ENCODE measurements around the gene MTMR8. TPM values are rescaled to one million over a fixed set of nuclear protein-coding genes. Genes with fewer than 3 reads are reported as not detected.

Gene MTMR8
- total RNA-seq, 2 donors from 2014 or later = 0.37 to 0.90 TPM

DNA sequence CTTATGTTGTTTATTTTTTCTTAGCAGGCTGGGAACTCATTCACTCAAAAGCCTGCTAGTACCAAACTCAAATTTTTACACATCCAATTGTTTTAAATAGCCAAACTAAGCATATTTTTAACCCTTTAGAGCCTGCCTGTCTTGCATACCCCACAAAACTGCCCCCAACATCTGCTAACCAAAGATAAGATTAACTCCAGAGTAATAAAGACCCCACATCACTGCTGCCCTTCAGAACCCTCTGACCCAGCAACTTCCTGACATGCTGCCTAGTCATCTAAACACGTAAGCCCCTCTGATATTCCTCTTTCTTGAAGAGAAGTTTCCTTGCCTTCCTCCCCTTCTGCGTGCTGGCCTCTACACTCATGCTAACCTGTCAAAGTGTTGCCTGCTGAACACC, 104.1 kb downstream of the MTMR8 start:
- H3K36me3 ChIP-seq = no peaks in the 10 kb centered on the region
- H3K27ac ChIP-seq = no peak overlapping the region
- no peaks in the 10 kb centered on the region for H3K9me3 ChIP-seq
- no peak for DNase-seq (ENCODE audit: low spot score)
- no peaks in the 10 kb centered on the region for H3K4me1 ChIP-seq
- no peak overlapping the region for H3K4me3 ChIP-seq
- no peaks in the 10 kb centered on the region for H3K27me3 ChIP-seq
- TF ChIP-seq, protein P1, sequence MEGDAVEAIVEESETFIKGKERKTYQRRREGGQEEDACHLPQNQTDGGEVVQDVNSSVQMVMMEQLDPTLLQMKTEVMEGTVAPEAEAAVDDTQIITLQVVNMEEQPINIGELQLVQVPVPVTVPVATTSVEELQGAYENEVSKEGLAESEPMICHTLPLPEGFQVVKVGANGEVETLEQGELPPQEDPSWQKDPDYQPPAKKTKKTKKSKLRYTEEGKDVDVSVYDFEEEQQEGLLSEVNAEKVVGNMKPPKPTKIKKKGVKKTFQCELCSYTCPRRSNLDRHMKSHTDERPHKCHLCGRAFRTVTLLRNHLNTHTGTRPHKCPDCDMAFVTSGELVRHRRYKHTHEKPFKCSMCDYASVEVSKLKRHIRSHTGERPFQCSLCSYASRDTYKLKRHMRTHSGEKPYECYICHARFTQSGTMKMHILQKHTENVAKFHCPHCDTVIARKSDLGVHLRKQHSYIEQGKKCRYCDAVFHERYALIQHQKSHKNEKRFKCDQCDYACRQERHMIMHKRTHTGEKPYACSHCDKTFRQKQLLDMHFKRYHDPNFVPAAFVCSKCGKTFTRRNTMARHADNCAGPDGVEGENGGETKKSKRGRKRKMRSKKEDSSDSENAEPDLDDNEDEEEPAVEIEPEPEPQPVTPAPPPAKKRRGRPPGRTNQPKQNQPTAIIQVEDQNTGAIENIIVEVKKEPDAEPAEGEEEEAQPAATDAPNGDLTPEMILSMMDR (IDR thresholded peaks at IDR 0.05) = no peak

DNA sequence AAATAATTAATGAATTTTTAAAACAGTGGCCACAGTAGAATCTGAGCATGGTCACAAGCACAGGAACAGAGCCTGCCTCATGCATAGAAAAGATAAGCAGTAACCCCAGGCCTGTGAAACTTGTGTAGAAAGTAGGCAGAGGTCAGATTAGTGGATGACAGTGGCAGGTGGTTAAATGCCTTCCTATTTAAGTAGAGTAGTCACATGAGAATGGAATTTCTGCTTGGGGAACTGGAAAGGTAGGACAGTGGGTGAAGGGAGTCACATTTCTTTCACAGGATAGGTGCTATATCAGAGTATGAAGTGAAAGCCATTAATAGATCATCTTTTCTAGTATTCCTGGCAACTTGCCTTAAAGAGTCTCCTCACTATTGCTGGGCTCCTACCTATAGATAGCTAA, 130.0 kb downstream of the MTMR8 start:
- TF ChIP-seq, protein P1 (IDR thresholded peaks at IDR 0.05) = no peak
- Histone ChIP-seq H3K9me3 (no peaks in the 10 kb centered on the region), H3K4me1 (no peaks in the 10 kb centered on the region), H3K36me3 (no peaks in the 10 kb centered on the region), H3K4me3 (no peak overlapping the region), H3K27ac (no peak overlapping the region), H3K27me3 (no peaks in the 10 kb centered on the region)
- DNase-seq (ENCODE audit: low spot score) = no peak

DNA sequence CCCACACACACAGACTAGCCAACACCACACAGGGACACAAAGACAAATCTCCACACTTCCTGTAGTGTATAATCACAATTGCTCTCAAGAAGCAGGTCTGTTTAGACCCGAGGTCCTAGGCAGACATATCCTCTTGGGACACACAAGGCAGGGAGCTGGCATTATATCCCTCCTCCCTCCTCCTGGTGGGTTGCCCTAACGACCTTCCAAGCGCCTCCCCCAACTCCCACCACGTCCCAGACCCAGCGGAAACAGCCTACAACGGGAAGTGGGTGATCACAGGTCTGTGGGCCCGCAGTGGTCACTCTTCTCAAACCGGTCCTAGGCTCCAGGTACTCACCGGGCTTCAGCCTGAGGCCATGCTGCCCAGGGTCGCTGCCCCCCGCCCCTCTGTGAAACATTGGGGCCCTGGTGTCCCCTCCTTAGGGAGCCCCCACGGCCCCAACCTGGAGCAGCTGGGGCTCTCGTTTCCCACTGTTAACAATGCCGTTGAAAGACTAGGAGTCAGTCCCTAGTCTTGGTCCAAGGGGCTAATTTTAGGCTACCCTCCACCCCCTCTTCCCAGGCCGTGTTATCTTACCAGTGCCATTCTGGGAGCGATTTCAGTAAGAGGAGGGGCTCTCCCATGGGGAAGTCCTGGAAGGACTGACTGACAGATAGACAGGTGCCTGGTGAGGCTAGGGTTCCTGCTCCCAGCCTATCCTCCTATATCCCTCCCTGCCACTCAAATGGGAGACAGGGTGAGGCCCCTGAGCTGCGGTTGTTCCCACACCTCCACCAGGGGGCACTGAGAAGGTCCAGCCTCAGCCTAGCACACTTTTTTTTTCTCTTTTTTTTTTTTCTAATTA, 164.9 kb downstream of the MTMR8 start, which contains the start of gene ASB12:
TSS of gene ASB12 (minus strand) at position 485 of the 848 bp plus-strand sequence. CDS start 4,957 bp downstream, outside the sequence.
- Histone ChIP-seq H3K9me3 (no peaks in the 10 kb centered on the region), H3K4me3 (peak within 1 kb of the TSS in 1 of 2 donors; percentile 18), H3K27me3 (no peaks in the 10 kb centered on the region), H3K36me3 (no peaks in the 10 kb centered on the region), H3K27ac (no peak within 1 kb of the TSS), H3K4me1 (no peaks in the 10 kb centered on the region)
- DNase-seq (ENCODE audit: low spot score) = no peak
- TF ChIP-seq, protein P1 (IDR thresholded peaks at IDR 0.05) = peak in 1 of 2 donors; percentile 15

DNA sequence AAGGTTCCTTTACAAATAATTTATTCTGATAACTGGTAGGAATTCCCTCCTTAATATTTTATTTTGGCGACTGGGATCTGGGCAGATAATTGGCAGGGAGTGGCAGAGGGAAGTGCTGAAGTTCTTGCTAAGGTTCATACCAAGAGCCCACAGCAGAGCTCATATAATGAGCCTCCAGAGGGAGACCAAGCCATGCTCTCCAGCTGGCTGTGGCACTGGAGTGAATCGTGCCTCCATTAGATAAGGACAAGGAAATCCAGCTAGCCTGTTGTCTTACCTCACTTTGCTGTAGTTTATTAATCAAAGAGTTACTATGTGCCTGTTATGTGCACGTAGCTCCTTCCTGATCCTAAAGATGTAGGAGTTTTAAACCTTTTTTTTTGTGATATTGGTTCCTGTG, 166.1 kb downstream of the MTMR8 start:
- H3K27ac ChIP-seq = no peak overlapping the region
- DNase-seq (ENCODE audit: low spot score) = no peak

More for the DNA sequence above, 166.1 kb downstream of the MTMR8 start:
- Histone ChIP-seq H3K4me3 (no peak overlapping the region), H3K9me3 (no peaks in the 10 kb centered on the region), H3K4me1 (no peaks in the 10 kb centered on the region), H3K27me3 (no peaks in the 10 kb centered on the region), H3K36me3 (no peaks in the 10 kb centered on the region)
- TF ChIP-seq, protein P1 (IDR thresholded peaks at IDR 0.05) = peak in 1 of 2 donors; percentile 16

Other genes with a start within 250 kb of the MTMR8 start
- 1 to 10 TPM; 3.5 to 4.1 TPM for gene AMER1, start 189.7 kb downstream of the MTMR8 start, total RNA-seq
- gene ASB12, start 164.8 kb downstream of the MTMR8 start, total RNA-seq = under 1 TPM in 1 of 2 donors, not detected in 1; 0.85 TPM

Data from right atrium auricular region (tissue), 2 donors.